Subcutaneous adipose tissue (tissue), 4 donors: Measurements from ENCODE around the gene IFNA13. TPM values are rescaled to one million over a fixed set of nuclear protein-coding genes. Genes with fewer than 3 reads are reported as not detected.

Source experiments
- total RNA-seq, 4 donors: library from RNA; depleted of rRNA; stranded (reverse); fragments of >200 nt; gene quantifications; one replicate each; pipeline ENCODE4 v1.1.0, GENCODE V29; 2016
- TF ChIP-seq, protein P1 (sequence below): fragments of 450-650 bp; IDR thresholded peaks from one replicate; pipeline ENCODE4 v1.5.1; 2016; ENCODE audit warnings: low read depth, mild to moderate bottlenecking, control low read depth, antibody characterized with exemption, moderate library complexity

The IFNA13 gene
- total RNA-seq, 4 donors from 2014 or later, result not detected

DNA sequence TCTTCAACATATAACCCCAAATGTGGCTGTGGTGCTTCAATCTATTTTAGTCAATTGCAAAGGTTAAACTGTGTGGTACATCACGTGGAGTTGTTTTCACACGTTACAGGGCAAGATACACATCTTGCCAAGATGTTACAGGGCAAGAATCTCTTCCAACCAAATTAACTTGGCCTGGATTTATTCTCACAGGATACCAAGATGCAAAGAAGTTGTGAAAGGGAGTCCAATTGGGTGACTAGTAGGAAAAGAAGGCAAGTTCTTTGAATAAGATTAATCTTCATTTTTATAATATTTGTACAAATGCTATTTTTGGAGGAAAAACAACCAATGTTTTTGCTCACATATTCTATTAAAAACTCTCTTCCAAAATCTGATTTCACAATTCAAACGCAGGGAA is 36.3 kb upstream of the IFNA13 start:
- TF ChIP-seq, protein P1, sequence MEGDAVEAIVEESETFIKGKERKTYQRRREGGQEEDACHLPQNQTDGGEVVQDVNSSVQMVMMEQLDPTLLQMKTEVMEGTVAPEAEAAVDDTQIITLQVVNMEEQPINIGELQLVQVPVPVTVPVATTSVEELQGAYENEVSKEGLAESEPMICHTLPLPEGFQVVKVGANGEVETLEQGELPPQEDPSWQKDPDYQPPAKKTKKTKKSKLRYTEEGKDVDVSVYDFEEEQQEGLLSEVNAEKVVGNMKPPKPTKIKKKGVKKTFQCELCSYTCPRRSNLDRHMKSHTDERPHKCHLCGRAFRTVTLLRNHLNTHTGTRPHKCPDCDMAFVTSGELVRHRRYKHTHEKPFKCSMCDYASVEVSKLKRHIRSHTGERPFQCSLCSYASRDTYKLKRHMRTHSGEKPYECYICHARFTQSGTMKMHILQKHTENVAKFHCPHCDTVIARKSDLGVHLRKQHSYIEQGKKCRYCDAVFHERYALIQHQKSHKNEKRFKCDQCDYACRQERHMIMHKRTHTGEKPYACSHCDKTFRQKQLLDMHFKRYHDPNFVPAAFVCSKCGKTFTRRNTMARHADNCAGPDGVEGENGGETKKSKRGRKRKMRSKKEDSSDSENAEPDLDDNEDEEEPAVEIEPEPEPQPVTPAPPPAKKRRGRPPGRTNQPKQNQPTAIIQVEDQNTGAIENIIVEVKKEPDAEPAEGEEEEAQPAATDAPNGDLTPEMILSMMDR, result no peak

DNA sequence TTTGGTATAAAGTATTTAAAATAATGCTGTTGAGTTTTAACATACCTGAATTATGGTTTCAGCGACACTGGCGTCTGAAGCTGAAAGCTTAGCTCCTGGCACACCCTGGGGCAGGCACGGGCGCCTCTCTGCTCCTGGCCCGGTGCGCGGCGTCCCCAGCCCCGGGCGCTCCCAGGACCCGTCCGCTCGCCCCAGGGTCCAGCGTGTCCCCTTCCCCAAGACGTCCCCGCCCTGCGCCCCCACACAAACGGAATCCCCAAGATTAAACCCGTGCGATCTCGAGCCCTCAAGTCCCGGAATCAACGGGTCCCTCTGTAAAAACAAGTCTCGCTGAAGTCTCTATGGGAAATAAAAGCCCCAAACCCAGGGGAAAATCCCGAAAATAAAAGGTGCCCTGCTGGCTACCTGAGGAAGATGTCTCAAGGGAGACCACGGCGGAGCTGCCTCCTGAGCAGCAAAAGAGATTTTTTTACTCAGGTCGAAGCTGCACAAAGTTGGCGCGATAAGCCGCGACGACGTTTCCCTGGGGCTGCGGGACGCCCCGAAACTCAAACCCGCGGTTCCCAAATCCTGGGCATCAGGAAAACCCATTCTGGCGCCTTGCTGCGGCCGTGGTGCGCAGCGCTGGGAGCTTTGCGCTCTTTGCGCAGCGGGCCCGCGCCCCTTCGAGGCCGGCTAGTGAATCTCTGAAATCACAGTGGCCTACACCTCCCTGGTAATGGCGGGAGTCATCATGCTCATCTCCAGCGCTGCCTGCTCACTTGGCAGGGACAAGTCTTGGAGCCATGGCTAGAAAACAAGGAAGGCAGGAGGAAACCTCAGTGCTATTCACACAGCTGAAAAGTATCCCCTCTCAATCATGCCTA is 34.8 kb upstream of the IFNA13 start:
- TF ChIP-seq, protein P1, result no peak

DNA sequence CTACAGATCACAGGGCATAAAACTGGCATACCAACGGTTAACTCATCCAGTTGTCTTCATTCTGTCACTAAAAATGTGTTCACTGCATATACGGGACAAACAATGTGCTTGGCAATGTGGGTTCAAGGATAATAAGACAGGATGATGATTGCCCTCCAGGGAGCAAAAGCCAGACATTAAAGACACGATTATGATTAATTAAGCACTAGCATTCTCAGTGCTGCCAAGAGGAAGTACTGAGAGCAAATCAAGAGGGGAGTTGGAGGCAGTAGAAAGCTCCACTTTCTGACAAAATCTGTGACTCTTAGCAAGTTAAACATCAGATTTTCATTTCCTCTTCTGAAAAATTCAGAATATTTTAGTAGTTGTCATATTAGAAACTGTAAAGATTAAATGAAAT is 32.1 kb upstream of the IFNA13 start:
- TF ChIP-seq, protein P1, result no peak

- TF ChIP-seq, protein P1, result no peak
Measured at GRCh38 chr9:21398955-21399489, 31.2 kb upstream of the IFNA13 start.

DNA sequence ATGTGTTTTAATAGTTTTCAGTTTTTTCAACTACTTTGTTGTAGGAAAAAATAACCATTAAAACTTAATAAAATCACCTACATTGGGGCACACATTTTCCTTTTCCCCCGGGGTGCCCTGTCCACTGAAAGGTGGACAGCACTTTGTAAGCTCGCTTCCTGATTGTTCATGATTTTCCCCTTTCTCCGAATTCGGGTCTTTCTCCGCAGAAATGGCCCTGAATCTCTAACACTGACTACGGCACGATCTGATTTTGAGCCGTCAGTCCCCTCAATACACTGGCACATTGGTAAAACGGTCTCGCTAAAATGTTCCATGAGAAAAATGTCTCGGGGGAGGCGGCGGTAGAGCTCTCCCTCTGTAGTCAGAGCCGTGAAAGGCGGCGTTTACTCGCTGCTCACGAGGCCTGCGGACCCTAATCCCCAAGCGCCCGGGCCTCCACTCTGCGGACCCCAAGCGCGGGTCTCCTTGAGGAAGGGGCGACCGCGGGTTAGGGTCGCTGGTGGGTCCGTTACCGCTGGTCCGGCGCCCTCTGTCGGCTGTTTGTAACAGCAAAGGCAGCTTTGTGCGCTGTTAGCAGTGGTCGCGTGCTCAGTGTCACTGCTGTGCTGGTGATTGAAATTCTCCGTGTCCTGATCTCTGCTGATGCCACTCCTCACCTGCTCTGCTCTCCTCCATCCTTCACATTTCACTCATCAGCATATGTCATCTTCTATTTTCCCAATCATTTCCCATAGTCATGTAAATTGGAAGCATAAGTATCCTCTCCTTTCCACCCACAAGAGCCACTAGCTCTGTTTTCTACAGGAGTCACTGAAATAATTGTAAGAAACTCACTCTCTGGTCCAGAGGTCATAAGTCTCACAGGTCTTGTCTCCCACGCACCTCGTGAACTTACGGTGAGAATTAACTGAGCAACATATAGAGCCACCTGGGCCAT is 28.2 kb upstream of the IFNA13 start:
- TF ChIP-seq, protein P1, result no peak

DNA sequence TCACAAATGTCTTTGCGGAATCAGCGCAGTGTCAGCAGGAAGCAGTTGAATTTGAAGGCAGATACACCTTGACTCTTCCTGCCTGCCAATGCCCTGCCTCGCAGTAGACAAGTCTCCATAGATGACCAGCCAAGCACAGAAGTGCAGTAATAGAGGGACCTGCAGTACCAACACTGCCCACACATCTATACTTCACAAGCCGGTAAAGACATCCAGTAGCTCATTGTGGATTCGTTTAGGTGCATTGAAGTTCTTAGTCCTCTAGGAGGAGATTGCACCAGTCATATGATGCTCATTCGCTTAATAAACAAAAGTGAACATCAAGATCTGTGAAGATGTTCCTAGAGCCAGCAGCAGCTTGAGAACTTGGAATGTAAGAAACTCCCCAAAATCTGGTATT is 24.4 kb upstream of the IFNA13 start:
- TF ChIP-seq, protein P1, result no peak

- TF ChIP-seq, protein P1, result no peak
Measured at GRCh38 chr9:21385131-21385670, 17.3 kb upstream of the IFNA13 start, which contains the start of gene IFNA2. IFNA2 (minus strand) TSS chr9:21385398; CDS start chr9:21385329, 69 bp downstream.
